ENCODE data around the gene FKBP4.

DNA sequence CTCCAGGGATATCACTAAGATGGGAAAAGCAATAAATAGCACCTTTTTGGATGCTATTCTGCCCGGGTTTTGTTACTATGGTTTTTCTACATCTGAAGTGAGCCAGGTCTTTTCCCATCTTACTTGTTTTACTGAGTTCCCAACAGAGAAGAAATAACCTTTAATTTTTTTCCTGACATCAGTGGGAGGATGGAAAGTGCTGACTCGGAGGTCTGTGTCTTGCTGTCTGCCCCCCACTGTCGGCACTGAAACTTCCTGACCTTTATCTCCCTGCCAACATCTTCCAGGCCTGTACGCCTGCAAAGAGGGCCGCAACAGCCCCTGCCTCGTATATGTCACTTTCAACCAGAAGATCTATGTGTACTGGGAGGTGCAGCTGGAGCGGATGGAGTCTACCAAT lies 28.7 kb downstream of the FKBP4 start:
- TF ChIP-seq, protein P1, sequence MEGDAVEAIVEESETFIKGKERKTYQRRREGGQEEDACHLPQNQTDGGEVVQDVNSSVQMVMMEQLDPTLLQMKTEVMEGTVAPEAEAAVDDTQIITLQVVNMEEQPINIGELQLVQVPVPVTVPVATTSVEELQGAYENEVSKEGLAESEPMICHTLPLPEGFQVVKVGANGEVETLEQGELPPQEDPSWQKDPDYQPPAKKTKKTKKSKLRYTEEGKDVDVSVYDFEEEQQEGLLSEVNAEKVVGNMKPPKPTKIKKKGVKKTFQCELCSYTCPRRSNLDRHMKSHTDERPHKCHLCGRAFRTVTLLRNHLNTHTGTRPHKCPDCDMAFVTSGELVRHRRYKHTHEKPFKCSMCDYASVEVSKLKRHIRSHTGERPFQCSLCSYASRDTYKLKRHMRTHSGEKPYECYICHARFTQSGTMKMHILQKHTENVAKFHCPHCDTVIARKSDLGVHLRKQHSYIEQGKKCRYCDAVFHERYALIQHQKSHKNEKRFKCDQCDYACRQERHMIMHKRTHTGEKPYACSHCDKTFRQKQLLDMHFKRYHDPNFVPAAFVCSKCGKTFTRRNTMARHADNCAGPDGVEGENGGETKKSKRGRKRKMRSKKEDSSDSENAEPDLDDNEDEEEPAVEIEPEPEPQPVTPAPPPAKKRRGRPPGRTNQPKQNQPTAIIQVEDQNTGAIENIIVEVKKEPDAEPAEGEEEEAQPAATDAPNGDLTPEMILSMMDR (IDR thresholded peaks at IDR 0.05; ENCODE audit: borderline replicate concordance, extremely low read depth, low read length, poor library complexity, severe bottlenecking) = no peak
- TF ChIP-seq EZH2 (IDR thresholded peaks at IDR 0.05; ENCODE audit: borderline replicate concordance, low read depth, low read length, severe bottlenecking) = no peak
